22Rv1 (cell line): ENCODE measurements around the gene PCSK5.

Source experiments
- H3K27ac ChIP-seq: fragments of 450-650 bp; 2 replicates; pipeline ENCODE4 v1.5.1; 2017
- CTCF ChIP-seq: fragments of 450-650 bp; IDR thresholded peaks from 2 replicates; pipeline ENCODE4 v1.5.1; 2017; ENCODE audit warnings: mild to moderate bottlenecking
- ZFX ChIP-seq: fragments of 450-650 bp; IDR thresholded peaks from 2 replicates; pipeline ENCODE4 v1.6.1; 2017; ENCODE audit warnings: antibody characterized with exemption, borderline replicate concordance

PCSK5 gene

GRCh38 chr9:76103531-76104315, 213.2 kb downstream of the PCSK5 start:
- no peak overlapping the region for H3K27ac ChIP-seq
- TF ChIP-seq CTCF (no peak), ZFX (no peak)

GRCh38 chr9:76107482-76107881, 217.0 kb downstream of the PCSK5 start:
- TF ChIP-seq CTCF, result no peak
- no peak for TF ChIP-seq ZFX
- no peak overlapping the region for H3K27ac ChIP-seq

- no peak for TF ChIP-seq ZFX
- TF ChIP-seq CTCF, result no peak
- no peak overlapping the region for H3K27ac ChIP-seq
Measured at GRCh38 chr9:76109953-76110352, 219.5 kb downstream of the PCSK5 start.

- TF ChIP-seq CTCF (no peak), ZFX (no peak)
- H3K27ac ChIP-seq, result no peak overlapping the region
Measured at GRCh38 chr9:76112151-76112550, 221.7 kb downstream of the PCSK5 start.

GRCh38 chr9:76114144-76114543, 223.7 kb downstream of the PCSK5 start:
- H3K27ac ChIP-seq, result no peak overlapping the region
- TF ChIP-seq ZFX (no peak), CTCF (no peak)

GRCh38 chr9:76115396-76115795, 224.9 kb downstream of the PCSK5 start:
- H3K27ac ChIP-seq, result no peak overlapping the region
- TF ChIP-seq CTCF (no peak), ZFX (no peak)

- no peak overlapping the region for H3K27ac ChIP-seq
- no peak for TF ChIP-seq CTCF
- no peak for TF ChIP-seq ZFX
Measured at GRCh38 chr9:76115982-76116646, 225.6 kb downstream of the PCSK5 start.
